HL-60 (cell line): ENCODE measurements around the gene NLK.

ENCODE experiments used
- CTCF ChIP-seq: IDR thresholded peaks from one replicate; pipeline ENCODE4 v1.5.1; 2011; ENCODE audit warnings: low read length, control low read depth, inconsistent platforms; ENCODE audit not compliant: insufficient read depth
- POLR2AphosphoS5 ChIP-seq: IDR thresholded peaks from 2 replicates; pipeline ENCODE4 v1.6.1; 2012; ENCODE audit warnings: low read depth
- REST ChIP-seq: IDR thresholded peaks from 2 replicates; pipeline ENCODE4 v1.6.1; 2012; ENCODE audit warnings: low read depth; ENCODE audit not compliant: insufficient replicate concordance
- SPI1 ChIP-seq: IDR thresholded peaks from 2 replicates; pipeline ENCODE4 v1.6.1; 2012; ENCODE audit warnings: low read depth, mild to moderate bottlenecking, borderline replicate concordance

GRCh38 chr17:28065706-28066105, 23.2 kb downstream of the NLK start:
- TF ChIP-seq CTCF: no peak
- TF ChIP-seq POLR2AphosphoS5: no peak
- no peak for TF ChIP-seq SPI1
- TF ChIP-seq REST: no peak
